KMS-11 (cell line): ENCODE results near the gene CADPS2.
"Not testable (repeated sequence)": the region's sequence is repeated elsewhere in the genome, so short reads cannot be mapped to it uniquely, and the experiment has no call there.

Experiments used
- H2AFZ ChIP-seq: fragments of 200-600 bp; sonication (generic); 2 replicates; pipeline ENCODE4 v1.6.1; 2016; ENCODE audit warnings: antibody characterized with exemption, mixed run types, low read depth
- H3K27ac ChIP-seq: fragments of 200-600 bp; sonication (generic); 2 replicates; pipeline ENCODE4 v1.6.1; 2016; ENCODE audit warnings: mild to moderate bottlenecking, mixed run types
- H3K27me3 ChIP-seq: fragments of 200-600 bp; sonication (generic); 2 replicates; pipeline ENCODE4 v1.6.1; 2017; ENCODE audit warnings: mild to moderate bottlenecking, low read depth, mixed run types, moderate library complexity; ENCODE audit not compliant: insufficient read depth
- H3K36me3 ChIP-seq: fragments of 200-600 bp; sonication (generic); 2 replicates; pipeline ENCODE4 v1.6.1; 2017; ENCODE audit warnings: mild to moderate bottlenecking, mixed run types; ENCODE audit not compliant: insufficient read depth
- H3K4me1 ChIP-seq: fragments of 200-600 bp; sonication (generic); 2 replicates; pipeline ENCODE4 v1.6.1; 2016; ENCODE audit warnings: mild to moderate bottlenecking, low read depth, mixed run types; ENCODE audit not compliant: poor library complexity, severe bottlenecking
- H3K4me2 ChIP-seq: fragments of 200-600 bp; sonication (generic); 2 replicates; pipeline ENCODE4 v1.7.0; 2016; ENCODE audit warnings: mild to moderate bottlenecking, mixed run types
- H3K4me3 ChIP-seq: fragments of 200-600 bp; sonication (generic); IDR thresholded peaks from 2 replicates; pipeline ENCODE4 v1.6.1; 2017; ENCODE audit warnings: low read depth, low read length, mixed read lengths; ENCODE audit not compliant: insufficient read depth
- H3K79me2 ChIP-seq: fragments of 200-600 bp; sonication (generic); 2 replicates; pipeline ENCODE4 v1.6.1; 2016; ENCODE audit warnings: low read depth, mixed run types; ENCODE audit not compliant: insufficient read depth
- H3K9ac ChIP-seq: fragments of 200-600 bp; sonication (generic); 2 replicates; pipeline ENCODE4 v1.6.1; 2016; ENCODE audit warnings: mild to moderate bottlenecking, mixed run types
- H4K20me1 ChIP-seq: fragments of 200-600 bp; sonication (generic); 2 replicates; pipeline ENCODE4 v1.6.1; 2016; ENCODE audit warnings: mild to moderate bottlenecking, mixed run types; ENCODE audit not compliant: insufficient read depth
- TF ChIP-seq, protein P1 (sequence below): fragments of 200-600 bp; sonication (generic); conservative IDR thresholded peaks from 2 replicates; pipeline ENCODE4 v1.6.1; 2017; ENCODE audit warnings: low read depth, mild to moderate bottlenecking, antibody characterized with exemption, low read length, moderate library complexity, mixed read lengths

Gene CADPS2

DNA sequence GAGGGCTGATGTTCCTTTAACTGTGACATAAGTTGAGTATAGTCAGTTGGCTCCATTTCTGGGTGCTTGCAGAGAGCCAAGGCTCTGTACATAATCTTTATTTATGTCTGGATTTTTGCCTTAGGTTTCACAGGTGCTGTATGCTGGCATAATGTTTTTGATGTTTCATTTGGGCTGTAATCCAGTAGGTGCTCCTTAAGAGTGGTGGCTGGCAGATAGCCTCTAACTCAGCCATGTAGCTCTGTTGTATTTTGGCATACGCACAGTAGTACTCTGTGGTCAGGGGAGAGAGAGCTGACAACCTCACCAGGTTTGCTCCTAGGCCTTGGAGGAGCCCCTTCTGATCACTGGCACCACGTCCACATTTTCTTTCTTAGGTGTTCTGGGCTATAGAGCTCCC, 248.5 kb downstream of the CADPS2 start:
- H2AFZ ChIP-seq, result no peak overlapping the region
- TF ChIP-seq, protein P1, sequence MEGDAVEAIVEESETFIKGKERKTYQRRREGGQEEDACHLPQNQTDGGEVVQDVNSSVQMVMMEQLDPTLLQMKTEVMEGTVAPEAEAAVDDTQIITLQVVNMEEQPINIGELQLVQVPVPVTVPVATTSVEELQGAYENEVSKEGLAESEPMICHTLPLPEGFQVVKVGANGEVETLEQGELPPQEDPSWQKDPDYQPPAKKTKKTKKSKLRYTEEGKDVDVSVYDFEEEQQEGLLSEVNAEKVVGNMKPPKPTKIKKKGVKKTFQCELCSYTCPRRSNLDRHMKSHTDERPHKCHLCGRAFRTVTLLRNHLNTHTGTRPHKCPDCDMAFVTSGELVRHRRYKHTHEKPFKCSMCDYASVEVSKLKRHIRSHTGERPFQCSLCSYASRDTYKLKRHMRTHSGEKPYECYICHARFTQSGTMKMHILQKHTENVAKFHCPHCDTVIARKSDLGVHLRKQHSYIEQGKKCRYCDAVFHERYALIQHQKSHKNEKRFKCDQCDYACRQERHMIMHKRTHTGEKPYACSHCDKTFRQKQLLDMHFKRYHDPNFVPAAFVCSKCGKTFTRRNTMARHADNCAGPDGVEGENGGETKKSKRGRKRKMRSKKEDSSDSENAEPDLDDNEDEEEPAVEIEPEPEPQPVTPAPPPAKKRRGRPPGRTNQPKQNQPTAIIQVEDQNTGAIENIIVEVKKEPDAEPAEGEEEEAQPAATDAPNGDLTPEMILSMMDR, result no peak
- no peaks in the 10 kb centered on the region for H4K20me1 ChIP-seq
- no peaks in the 10 kb centered on the region for H3K36me3 ChIP-seq
- H3K27ac ChIP-seq, result no peak overlapping the region
- no peaks in the 10 kb centered on the region for H3K27me3 ChIP-seq
- no peak overlapping the region for H3K4me2 ChIP-seq
- H3K79me2 ChIP-seq, result no peaks in the 10 kb centered on the region
- no peak overlapping the region for H3K4me3 ChIP-seq
- no peak overlapping the region for H3K9ac ChIP-seq
- no peaks in the 10 kb centered on the region for H3K4me1 ChIP-seq

DNA sequence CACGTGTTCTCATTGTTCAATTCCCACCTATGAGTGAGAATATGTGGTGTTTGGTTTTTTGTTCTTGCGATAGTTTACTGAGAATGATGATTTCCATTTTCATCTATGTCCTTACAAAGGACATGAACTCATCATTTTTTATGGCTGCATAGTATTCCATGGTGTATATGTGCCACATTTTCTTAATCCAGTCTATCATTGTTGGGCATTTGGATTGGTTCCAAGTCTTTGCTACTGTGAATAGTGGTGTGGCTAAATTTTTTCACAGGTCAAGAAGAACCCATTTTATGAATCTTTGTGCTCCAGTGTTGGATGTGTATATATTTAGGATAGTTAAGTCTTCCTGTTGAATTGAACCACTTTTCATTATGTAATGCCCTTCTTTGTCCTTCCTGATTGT, 250.8 kb downstream of the CADPS2 start:
- H3K4me3 ChIP-seq, H3K4me2 ChIP-seq, H3K36me3 ChIP-seq, H3K27ac ChIP-seq, H3K9ac ChIP-seq, H3K4me1 ChIP-seq, H3K79me2 ChIP-seq, H2AFZ ChIP-seq, H4K20me1 ChIP-seq, H3K27me3 ChIP-seq: not testable (repeated sequence)

DNA sequence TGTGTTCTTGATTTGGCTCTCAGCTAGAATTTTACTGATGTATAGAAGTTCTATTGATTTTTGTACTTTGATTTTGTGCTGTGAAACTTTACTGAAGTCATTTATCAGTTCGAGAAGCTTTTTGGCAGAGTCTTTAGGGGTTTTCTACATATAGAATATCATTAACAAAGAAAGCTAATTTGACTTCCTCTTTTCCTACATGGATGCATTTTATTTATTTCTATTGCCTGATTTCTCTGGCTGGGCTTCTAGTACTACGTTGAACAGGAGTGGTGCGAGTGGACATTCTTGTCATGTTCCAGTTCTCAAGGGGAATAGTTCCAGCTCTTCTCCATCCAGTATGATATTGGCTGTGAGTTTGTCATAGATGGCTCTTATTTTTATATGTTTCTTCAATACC, 252.8 kb downstream of the CADPS2 start:
- TF ChIP-seq, protein P1, result no peak
- Histone ChIP-seq H3K4me1 (peaks cover 11% of the 10 kb centered on the region), H3K4me3 (no peak overlapping the region), H3K79me2 (no peaks in the 10 kb centered on the region), H4K20me1 (no peaks in the 10 kb centered on the region), H3K9ac (no peak overlapping the region), H3K27me3 (no peaks in the 10 kb centered on the region), H3K4me2 (no peak overlapping the region), H3K36me3 (no peaks in the 10 kb centered on the region), H3K27ac (no peak overlapping the region), H2AFZ (no peak overlapping the region)

DNA sequence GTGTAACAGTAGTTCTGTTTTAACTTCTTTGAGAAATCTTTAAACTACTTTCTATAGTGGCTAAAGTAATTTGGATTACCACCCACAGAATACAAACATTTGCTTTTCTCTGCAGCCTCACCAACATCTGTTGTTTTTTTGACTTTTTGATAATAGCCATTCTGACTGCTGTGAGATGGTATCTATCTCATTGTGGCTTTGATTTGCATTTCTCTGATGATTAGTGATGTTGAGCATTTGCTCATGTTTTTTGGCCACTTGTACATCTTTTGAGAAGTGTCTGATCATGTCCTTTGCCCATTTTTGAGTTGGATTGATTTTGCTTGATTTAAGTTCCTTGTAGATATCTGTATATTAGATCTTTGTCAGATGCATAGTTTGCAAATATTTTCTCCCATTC, 254.0 kb downstream of the CADPS2 start:
- Histone ChIP-seq H4K20me1 (no peaks in the 10 kb centered on the region), H3K9ac (no peak overlapping the region), H3K36me3 (no peaks in the 10 kb centered on the region), H3K27ac (no peak overlapping the region), H2AFZ (no peak overlapping the region), H3K4me2 (no peak overlapping the region), H3K4me3 (no peak overlapping the region), H3K4me1 (peaks cover 11% of the 10 kb centered on the region), H3K79me2 (no peaks in the 10 kb centered on the region), H3K27me3 (no peaks in the 10 kb centered on the region)
- TF ChIP-seq, protein P1, result no peak

DNA sequence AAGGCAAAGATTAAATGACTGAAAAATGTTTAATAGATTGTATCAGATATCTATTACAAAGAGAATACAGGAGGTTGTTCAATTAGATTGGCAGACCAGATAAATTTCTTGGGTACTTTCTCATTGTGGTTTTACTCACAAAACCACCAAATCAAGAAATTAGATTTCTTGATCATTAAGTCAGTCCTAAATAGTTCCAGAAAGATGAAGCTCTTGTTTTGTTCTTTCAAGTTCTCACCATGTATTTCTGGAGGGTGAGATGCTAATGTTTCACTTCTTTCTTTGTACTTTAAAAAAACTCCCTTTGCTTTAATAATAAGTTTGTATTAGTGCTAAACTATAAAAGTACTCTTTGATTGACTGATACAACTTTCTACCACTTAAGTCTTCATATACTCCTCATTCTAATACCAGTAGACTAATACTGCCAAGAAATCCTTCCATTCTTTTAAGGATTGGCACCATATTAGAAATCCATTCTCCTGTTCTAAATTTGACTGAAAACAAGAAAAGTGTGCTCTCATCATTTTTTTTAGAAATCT, 256.8 kb downstream of the CADPS2 start:
- H3K4me2 ChIP-seq, result no peak overlapping the region
- H3K4me1 ChIP-seq, result peaks cover 11% of the 10 kb centered on the region
- H3K27ac ChIP-seq, result no peak overlapping the region
- H3K79me2 ChIP-seq, result no peaks in the 10 kb centered on the region
- H2AFZ ChIP-seq, result no peak overlapping the region
- no peak overlapping the region for H3K9ac ChIP-seq
- H3K27me3 ChIP-seq, result no peaks in the 10 kb centered on the region
- no peak overlapping the region for H3K4me3 ChIP-seq
- TF ChIP-seq, protein P1, result no peak
- no peaks in the 10 kb centered on the region for H4K20me1 ChIP-seq
- no peaks in the 10 kb centered on the region for H3K36me3 ChIP-seq
